ENCODE results near the gene KRT83.
A peak's percentile ranks its signal among the peaks of the same experiment; 100 is the strongest.
"Not testable (repeated sequence)": the region's sequence is repeated elsewhere in the genome, so short reads cannot be mapped to it uniquely, and the experiment has no call there.

KRT83 gene

DNA sequence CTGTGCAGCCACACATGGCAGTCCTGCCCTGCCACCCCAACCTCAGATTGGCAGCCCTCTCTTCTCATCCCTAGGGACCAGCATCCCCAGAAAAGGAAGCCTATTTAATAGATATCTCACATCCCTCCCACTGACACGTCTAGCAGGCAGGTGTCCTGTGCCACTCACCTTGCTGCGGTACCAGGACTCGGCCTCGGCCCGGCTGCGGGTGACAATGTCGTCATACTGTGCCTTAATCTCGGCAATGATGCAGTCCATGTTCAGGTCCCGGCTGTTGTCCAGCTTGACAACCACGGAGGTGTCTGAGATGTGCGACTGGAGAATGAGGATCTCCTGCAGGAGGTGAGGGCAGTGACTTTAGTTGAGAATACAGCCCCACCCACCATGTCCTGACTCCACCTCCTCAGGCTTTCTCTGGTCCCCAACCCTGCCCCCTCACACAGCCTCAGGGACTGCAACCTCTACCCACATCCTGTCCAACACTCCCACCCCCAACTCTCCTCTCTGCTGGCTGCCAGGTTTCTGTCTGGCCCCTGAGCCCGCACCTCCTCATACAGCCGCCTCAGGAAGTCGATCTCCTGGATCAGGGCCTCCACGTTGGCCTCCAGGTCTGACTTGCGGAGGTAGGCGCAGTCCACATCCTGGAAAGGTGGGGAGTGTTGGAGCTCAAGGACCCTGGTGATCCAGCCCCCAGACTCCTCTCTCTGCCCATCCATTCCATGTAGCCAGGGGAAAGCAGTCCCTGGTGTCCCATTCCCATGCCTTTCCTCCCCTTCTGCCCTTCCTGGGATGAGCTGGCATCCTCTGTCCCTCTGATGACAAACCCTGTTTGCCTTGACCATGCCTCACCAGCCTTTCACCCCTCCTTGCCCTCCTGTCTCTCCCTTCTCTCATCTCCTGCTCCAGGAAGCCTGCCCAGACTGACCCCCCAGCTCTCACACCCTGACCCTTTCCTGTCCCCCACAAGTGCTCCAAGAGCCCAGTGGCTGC is 33.1 kb downstream of the KRT83 start:
- not testable (repeated sequence) for DNase-seq (ENCODE audit: low read depth in 4 of 4, low spot score in 1 of 4)

DNA sequence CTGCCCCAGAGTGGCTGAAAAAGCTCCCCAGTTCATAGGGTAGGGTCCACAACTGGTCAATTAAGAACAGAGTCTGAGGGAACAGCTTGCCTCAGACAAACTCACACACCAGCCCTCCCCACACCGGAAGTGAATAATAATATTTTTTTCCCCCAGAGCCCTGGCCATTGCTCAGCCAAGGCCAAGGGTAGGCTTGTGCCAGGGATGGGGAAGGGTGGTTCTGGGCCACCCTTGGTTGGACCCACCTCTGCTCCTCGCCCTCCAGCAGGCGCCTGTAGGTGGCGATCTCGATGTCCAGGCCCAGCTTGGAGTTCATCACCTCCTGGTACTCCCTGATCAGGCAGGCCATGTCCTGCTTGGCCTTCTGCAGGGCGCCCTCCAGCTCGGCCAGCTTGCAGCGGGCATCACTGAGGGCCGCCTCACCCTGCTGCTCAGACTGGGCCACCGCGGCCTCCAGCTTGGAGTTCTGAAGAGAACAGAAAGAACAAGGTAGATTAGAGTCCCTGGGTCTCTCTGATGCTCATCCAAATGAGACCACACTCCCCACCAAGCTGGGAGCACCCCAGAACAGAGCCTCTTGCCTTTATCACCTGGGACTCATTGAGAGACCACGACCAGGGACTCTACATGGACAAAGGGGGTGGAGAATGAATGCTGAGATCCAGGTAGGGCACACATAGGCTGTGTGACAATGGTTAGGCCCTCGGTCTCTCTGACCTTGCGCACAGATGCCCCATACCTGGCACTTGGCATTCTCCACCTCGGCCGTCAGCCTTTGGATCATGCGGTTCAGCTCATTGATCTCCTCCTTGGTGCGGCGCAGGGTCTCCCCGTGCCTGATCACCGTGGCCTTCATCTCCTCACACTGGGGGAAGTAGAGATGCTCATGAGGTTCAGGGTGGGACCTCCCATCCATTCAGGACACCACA is 34.1 kb downstream of the KRT83 start:
- not testable (repeated sequence) for DNase-seq (ENCODE audit: low read depth in 4 of 4, low spot score in 1 of 4)

DNA sequence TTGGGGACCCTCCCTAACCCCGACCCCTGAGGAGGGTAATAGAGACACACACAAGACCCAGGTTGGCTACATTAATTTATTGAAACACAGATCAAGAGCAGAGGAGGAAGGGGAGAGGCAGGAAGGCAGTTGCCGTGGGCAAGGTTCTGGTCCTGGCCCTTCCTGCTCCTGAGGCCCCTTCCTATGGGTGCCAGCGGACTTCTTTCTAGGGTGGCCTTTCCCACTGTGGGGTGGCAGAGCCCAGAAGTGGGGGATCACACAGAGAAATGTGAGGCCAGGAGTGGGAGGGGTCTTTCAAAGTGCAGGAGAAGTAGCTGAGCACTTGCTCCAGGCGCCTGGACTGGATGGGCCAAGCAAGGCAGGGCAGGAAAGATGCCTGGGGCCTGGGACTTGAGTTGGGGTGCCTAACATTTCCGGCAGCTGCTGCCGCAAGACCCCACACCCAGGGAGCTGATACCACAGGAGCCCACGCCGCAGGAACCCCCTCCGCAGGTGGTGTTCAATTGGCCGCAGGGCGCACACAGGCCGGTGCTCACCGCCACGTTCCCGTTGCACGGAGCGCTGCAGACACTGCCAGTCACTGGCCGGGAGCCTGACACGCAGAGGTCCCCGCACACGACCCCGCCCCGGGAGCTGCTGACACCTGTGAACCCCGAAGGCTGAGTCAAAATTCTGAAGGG is 35.2 kb downstream of the KRT83 start:
- DNase-seq (ENCODE audit: low read depth in 4 of 4, low spot score in 1 of 4), result no peak

DNA sequence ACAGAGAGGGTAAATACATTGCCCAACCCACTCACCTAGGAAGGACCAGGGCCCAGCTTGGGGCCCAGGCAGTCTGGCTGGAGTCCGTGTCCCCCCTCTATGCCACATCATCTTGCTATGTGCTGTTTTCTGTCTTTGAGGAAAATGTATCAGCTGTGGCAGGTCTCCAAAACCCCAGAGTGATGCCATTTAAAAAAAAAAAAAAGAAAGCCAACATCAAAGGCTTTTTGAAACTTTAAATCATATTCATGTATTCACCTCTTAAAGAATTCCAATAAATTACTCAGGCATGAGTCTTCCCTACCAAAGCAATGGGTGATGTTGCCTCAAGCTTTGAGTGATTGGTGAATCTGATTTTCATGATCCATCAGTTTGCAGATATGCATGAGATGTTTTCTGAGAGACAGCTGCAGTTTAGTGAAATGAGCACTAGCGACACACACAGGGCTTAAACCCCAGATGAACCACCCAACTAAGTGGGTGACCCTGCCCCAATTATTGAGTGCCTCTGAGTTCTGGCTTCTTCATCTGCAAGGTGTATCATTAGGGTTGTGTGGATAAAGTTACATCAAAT is 35.9 kb downstream of the KRT83 start:
- DNase-seq (ENCODE audit: low read depth in 4 of 4, low spot score in 1 of 4), result no peak

DNA sequence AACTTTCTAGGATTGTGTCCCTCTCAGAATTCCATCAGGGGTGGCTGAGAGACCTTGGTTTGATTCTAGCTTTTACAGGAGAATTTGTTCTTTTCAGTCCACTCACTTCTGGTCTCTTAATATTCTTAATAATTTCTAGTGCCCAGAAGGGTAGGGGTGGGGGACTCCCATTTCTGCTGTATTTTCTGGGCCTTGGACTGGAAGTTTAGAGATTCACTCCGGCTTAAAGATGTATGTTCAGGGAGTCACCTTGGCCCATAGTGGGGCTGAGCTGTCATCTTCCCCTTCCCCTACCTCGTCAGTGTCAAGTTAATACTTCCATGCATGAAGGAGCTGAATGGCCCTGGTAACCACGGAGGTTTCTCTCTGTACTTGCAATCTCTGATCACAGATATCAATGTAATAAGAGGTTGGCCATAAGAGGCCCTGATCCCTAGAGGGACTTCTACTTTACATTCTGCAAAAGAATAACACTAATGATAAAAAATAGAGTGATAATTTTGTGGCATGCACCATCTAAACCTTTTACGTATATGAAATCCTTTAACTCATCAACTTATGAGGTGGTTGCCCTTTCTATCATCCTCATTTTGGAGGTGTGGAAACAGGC is 36.5 kb downstream of the KRT83 start:
- no peak for DNase-seq (ENCODE audit: low read depth in 4 of 4, low spot score in 1 of 4)

DNA sequence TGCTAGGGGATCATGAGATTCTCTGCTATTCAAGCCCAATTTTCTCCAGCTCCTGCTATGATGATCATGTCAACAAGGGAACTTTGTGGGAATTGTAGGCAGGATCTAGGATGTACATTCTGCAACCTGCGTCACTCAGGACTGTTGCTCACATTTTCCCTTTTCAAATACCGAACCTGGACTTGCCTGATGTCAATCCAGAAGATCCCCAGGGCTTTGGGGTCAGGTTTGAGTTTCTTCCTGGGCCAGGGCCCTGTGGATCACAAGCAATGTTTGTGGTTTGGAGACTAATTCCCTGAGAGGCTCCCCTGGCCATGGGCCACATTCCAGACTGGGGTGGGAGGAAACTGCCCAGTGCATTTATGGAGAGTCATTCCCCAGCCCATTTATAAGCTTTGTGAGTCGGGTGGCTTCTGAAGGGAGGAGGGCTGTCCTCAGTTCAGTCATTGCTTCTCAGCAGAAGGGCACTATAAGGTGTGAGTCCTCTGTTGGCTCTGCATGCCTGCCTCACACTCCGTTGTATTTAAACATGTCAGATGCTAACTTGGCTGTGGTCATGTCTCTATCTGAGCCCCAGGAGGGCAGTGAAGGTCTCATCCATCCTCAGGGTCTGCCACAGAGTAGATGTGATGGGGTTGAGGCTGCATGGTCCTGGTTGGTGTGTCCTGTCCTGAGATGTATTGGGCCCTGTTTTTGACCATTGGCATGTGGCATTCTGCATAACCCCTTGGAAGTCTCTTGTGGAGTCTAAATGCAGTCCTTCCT is 40.2 kb downstream of the KRT83 start:
- no peak for DNase-seq (ENCODE audit: low read depth in 4 of 4, low spot score in 1 of 4)

DNA sequence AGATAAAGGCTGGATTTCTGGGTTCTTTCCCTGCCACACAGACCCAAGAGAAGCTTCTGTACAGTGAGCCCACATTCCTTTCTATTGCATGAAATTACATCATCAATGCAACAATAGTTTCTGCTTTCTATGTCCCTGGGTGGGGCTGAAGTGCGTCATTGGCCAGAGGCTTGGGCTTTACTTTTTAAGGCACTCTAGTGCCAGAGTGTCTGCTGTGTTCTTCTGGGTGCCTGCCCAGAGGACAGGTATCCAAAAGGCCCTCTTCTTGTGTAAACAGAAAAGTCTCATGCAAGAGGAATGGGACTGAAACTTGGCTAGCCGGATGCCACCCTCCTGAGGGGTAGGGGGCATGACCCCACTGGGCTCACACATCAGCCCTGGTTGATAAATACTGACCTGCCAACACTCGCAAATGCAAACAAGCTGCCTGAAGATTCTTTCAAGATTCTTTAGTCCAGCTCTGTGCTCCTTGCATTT is 40.8 kb downstream of the KRT83 start:
- no peak for DNase-seq (ENCODE audit: low read depth in 4 of 4, low spot score in 1 of 4)

DNA sequence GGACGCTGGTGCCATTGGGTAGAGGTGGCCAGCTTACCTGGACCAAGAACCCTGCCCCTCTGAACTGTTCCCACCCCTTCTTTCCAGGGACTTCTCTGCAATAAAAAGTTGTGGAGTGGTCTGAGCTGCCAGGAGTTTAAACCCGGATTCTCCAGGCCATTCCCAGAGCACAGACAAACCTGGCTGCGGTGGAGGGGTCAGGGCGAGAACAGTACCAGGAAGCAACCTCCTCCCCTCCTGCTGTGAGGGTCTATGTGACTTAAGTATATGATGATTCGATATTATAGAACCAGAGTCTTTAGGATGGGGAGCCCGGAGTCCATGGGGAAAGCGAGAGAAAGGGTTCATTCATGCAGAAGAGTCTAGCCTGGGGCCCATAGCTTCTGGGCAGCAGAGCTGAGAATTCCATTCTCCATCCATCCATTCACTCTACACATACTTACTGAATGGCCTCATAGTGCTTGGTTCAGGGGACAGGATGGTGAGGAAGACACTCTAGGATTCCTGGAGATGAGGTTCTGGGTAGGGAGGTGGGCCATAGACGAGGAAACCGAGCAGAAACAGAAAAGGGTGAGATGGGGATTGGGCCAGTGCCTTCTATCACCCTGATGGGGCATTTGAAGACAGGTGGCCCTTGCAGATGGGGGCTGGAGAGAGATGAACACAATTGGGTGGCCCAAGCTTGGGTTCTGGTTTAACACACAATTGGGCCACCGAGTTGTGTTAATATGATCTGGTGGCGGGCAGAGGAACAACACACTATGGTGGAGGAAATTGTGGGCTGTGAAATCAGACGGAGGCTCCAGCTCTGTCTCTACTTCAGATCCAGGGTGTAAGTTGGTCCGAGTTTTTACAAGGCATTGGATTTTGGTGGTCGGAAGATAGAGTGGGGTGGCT is 41.5 kb downstream of the KRT83 start:
- DNase-seq (ENCODE audit: low read depth in 4 of 4, low spot score in 1 of 4), result no peak

DNA sequence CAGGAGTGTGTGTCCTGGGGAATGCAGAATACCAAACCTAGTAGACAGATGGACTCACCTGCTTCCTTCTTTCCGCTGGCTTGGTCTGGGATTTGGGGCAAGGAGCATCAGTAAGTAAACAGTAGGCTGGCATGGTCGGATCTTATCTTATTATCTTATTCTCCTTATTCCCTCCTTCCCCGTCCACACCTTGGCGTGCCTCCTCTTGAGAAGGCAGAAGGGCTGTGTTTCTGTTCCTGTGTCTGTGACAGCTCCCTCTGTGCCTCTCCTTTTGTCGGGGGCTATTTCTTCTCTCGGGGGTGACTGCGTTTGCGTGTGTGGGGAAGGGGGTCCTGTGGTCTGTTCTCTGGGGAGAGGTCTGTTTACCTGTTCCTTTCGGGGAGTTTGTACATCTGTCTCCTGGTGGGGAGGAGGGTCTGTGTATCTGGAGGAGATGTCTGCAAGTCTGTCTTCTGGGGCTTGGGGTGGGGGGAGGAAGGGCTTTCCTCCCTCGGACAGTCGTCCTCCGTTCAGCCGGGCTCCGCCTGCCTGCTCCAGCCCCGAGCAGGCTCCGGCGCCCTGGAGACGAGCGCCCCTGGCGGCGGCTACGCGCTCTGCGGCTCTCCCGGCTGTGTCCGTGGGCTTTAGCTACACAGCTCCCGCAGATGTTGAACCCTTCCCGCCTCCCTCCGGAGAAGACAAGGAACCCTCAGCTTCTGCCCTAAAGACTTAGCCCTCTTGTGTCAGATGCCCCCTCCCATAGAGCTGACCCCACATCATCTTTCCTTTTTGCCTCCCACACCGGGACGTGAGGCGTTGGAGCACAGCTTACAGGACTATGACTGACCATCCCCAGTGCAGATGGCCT is 42.4 kb downstream of the KRT83 start:
- DNase-seq (ENCODE audit: low read depth in 4 of 4, low spot score in 1 of 4), result peak; percentile 36 to 58 (median 56)

DNA sequence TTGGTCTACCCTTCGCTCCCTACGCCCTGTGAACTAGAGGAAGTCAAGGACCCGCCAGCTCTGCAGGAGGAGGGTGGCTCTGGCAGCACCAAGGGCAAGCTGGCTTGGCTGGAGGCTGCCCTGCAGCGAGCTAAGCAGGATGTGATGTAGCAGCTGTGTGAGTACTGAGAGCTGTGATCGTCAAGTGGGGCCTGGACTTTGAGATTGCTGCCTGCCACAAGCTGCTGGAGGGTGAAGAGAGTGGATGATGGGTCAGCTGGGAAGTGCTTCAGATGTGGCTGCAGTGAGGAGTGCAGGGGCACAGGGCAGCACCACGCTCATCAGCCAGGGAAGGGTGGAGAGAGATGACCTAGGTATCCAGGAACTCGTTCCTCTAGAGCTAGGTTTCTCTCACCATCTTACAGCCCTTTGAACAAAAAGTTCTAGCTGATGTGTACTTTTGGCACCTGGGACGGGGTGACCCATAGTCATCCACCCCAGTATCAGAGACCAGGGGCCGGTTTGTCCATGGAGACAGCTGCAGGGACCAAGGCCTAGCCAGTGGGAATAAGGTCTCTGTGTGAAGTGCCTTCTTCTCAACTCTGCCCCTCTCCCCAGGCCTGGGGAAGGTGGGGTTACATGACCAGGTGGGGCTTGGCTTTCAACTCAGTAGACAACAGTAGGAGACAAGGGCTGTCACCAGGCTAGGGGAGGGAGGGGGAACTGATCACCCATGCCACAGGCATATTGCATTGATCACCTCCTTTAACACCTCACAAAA is 43.5 kb downstream of the KRT83 start:
- DNase-seq (ENCODE audit: low read depth in 4 of 4, low spot score in 1 of 4), result no peak

DNA sequence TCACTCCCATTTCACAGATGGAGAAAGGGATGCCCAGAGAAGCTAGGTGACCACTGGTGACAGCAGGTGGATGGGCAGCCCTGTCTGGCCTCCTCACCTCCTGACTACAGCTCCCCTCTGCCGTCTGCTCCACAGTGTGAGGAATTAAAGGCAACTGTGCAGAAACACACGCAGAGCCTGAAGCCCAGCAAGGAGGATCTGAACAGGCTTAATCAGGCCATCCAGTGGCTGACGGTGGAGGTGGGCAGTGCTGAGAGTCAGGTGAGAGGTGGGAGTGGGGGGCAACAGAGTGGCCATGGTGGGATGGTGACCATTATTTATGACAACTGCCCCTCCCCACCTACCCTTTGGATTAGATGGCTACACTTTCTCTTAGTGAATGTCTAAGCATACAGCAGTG is 45.5 kb downstream of the KRT83 start:
- DNase-seq (ENCODE audit: low read depth in 4 of 4, low spot score in 1 of 4), result no peak

DNA sequence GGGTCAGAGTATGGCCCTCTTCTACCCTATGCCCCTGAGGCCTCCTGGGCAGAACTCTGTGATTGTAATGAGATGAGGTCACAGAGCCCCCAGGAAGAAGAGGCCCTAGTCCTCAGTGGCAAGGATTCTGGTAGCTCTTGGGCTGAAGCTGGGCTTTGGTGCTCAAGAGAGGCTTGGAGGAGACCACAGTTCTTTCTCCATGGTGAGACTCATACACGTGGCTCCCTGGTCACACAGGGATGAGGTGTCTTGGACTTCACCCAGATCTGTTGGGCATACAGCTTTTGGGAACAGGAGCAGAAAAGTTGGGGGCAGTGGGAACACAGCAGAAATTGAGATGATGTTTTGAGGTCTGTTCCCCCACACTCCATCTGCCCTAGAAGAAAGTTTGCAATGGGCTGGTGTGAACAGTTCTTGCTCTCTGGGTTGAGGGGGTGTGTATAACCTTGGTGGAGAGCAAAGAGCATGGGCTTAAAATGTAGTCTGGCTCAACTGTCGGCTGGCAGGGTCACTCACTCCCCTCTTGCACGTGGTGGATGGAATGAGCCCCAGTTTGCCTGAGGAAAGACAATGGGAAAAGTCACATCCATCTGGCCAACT is 46.6 kb downstream of the KRT83 start, which contains the start of gene KRT86:
KRT86 (plus strand) TSS at position 125 of the 600 bp plus-strand sequence. CDS start 27,272 bp downstream, outside the sequence.
- no peak for DNase-seq (ENCODE audit: low read depth in 4 of 4, low spot score in 1 of 4)

DNA sequence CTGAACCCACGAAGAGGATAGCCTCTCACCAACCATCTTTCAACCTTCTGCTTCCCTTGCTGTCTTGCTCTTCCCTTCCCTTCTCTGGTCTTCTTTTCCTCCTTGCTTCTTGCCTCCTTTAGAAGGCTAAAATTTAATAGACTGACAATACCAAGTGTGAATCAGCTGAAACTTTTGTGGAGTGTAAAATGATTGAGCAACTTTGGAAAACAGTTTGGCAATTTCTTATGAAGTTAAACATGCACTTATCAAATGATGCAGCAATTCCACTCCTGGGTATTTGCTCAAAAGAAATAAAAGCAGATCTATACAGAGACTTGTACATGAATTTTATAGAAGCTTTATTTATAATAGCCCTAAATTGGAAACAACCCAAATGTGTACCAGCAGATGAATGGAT is 50.0 kb downstream of the KRT83 start:
- DNase-seq (ENCODE audit: low read depth in 4 of 4, low spot score in 1 of 4), result no peak

DNA sequence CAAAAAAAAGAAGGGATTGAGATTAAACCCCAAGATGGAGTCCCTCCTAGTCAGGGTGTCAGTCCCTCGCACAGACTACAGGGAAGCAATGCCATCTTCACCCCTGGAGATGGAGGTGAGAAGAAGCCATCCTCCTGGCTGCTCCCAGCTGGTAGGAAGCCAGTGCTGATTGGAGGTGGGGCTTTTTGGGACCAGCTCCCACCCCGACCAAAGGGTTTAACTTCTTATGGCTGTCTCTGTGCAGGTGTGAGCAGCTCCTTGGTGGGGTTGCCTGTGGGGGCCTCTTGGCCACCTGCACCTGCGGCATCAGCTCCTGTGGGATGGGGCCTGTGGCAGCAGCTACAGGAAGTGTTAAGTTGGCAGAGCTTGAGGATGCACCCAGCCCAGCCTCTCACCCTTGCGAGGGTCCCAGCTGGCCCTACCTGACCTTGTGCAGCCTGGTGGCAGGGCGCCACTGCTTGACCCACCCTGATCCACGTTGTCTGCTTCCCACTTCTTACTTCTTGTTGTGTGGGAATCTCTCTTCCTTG is 50.6 kb downstream of the KRT83 start:
- no peak for DNase-seq (ENCODE audit: low read depth in 4 of 4, low spot score in 1 of 4)

DNA sequence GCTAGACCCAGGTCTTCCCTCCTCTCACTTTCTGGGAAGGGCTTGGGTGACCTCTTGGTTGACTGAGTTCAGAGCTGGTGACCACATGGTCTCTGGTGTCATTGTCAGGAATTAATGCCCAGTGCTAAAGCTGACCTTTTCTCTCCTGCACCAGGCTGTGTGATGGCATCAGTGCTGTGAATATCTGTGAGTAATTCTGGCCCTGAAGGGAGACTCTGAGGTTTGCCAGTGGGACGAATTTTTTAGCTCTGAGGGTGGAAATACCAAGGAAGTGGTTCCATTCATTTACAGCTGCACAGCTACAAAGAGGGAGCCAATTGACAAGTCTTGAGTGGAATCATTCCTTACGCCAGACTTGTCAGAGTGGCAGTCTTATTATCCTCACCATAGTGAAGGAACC is 53.0 kb downstream of the KRT83 start:
- no peak for DNase-seq (ENCODE audit: low read depth in 4 of 4, low spot score in 1 of 4)

DNA sequence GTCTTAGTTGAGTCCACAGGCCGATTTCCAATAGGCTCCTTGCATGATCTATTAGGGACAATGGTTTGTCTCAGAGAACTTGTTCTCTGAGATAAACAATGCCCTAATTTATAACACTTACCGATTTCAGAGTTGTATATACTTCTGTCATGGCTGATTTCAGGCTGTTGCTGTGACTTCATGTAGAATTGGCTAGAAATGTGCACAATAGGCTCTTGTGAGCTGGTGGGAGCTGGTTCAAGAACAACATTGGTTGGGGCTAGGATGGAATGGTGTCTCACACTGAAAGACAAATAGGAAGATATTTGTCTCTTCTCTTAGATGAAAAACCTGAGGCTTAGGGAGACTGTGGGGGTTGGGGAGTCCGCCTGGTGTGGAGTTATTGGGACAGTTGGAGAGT is 53.5 kb downstream of the KRT83 start:
- DNase-seq (ENCODE audit: low read depth in 4 of 4, low spot score in 1 of 4), result no peak
